Measurements from ENCODE around the gene LUC7L3. TPM values are rescaled to one million over a fixed set of nuclear protein-coding genes. Genes with fewer than 3 reads are reported as not detected.
A peak's percentile ranks its signal among the peaks of the same experiment; 100 is the strongest.

LUC7L3 gene
- total RNA-seq, 1 donor from 2014 or later, result 13.7 TPM

- FAIRE-seq (no peak), DNase-seq (ENCODE audit: low read depth) (no peak)
- Histone ChIP-seq H3K27me3 (ENCODE audit: control insufficient read depth, insufficient read depth, low read length) (no peaks in the 10 kb centered on the region), H3K36me3 (ENCODE audit: control insufficient read depth, insufficient read depth, low read length) (no peaks in the 10 kb centered on the region), H3K4me3 (ENCODE audit: low read depth, low read length) (no peak overlapping the region)
- TF ChIP-seq CTCF (IDR thresholded peaks at IDR 0.05; ENCODE audit: insufficient read depth, low read length, severe bottlenecking), result no peak
These were observed 34.6 kb upstream of the LUC7L3 start for GRCh38 chr17:50684612-50685333.

DNA sequence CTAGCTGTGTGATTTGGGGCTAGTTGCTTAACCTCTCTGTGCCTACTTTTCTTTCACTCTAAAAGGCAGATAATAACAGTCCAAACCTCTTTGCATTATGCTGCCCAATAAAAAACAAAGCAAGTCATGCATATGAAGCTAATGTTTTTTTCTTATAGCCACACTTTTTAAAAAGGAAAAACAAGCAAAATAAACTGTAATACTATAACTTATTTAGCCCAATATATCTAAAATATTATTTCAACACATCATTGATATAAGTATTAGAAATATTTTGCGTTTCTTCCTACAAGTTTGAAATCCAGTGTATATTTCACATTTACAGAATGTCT lies 34.1 kb upstream of the LUC7L3 start:
- Histone ChIP-seq H3K4me3 (ENCODE audit: low read depth, low read length) (no peak overlapping the region), H3K27me3 (ENCODE audit: control insufficient read depth, insufficient read depth, low read length) (no peaks in the 10 kb centered on the region), H3K36me3 (ENCODE audit: control insufficient read depth, insufficient read depth, low read length) (no peaks in the 10 kb centered on the region)
- FAIRE-seq (no peak), DNase-seq (ENCODE audit: low read depth) (no peak)
- TF ChIP-seq CTCF (IDR thresholded peaks at IDR 0.05; ENCODE audit: insufficient read depth, low read length, severe bottlenecking), result no peak

- Histone ChIP-seq H3K27me3 (ENCODE audit: control insufficient read depth, insufficient read depth, low read length) (no peaks in the 10 kb centered on the region), H3K36me3 (ENCODE audit: control insufficient read depth, insufficient read depth, low read length) (no peaks in the 10 kb centered on the region), H3K4me3 (ENCODE audit: low read depth, low read length) (no peak overlapping the region)
- no peak for FAIRE-seq
- no peak for DNase-seq (ENCODE audit: low read depth)
- no peak for TF ChIP-seq CTCF (IDR thresholded peaks at IDR 0.05; ENCODE audit: insufficient read depth, low read length, severe bottlenecking)
These were observed 33.5 kb upstream of the LUC7L3 start for GRCh38 chr17:50685691-50686493.

GRCh38 chr17:50686494-50687199 lies 32.8 kb upstream of the LUC7L3 start:
- Histone ChIP-seq H3K4me3 (ENCODE audit: low read depth, low read length) (no peak overlapping the region), H3K36me3 (ENCODE audit: control insufficient read depth, insufficient read depth, low read length) (no peaks in the 10 kb centered on the region), H3K27me3 (ENCODE audit: control insufficient read depth, insufficient read depth, low read length) (no peaks in the 10 kb centered on the region)
- DNase-seq (ENCODE audit: low read depth) (peak; percentile 33), FAIRE-seq (no peak)
- no peak for TF ChIP-seq CTCF (IDR thresholded peaks at IDR 0.05; ENCODE audit: insufficient read depth, low read length, severe bottlenecking)

DNA sequence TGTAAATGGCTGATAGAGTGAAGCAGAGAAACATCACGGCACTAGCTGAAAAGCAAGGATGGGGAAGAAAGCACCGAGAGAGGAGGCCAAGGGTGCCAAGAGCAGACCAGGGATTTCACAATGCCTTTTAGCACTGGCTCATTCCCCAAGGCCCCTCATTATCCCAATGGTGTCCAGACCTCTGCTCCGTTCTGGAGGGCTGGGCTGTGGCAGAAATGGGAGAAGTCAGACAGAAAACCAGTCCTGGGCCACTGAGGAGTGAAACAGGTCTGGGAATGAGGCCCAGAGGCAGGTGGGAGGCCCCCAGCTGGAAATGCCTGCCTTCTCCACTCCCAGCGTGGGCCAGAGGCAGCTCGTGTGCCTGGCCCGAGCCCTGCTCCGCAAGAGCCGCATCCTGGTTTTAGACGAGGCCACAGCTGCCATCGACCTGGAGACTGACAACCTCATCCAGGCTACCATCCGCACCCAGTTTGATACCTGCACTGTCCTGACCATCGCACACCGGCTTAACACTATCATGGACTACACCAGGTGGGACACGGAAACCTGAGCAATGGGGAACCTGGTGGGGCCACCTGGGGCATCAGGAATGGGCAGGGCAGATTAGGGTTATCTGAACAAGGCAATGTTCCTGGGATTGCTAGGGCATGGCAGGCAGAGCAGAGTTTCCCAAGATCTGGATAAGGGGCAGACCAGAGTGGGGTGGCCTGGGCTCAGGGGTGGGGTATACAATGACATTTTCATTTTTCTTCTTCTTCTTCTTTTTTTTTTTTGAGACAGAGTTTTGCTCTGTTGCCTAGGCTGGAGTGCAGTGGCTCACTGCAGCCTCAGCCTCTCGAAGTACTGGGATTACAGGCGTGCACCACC lies 32.0 kb upstream of the LUC7L3 start:
- DNase-seq (ENCODE audit: low read depth), result no peak
- Histone ChIP-seq H3K4me3 (ENCODE audit: low read depth, low read length) (no peak overlapping the region), H3K27me3 (ENCODE audit: control insufficient read depth, insufficient read depth, low read length) (no peaks in the 10 kb centered on the region), H3K36me3 (ENCODE audit: control insufficient read depth, insufficient read depth, low read length) (no peaks in the 10 kb centered on the region)
- no peak for FAIRE-seq
- TF ChIP-seq CTCF (IDR thresholded peaks at IDR 0.05; ENCODE audit: insufficient read depth, low read length, severe bottlenecking), result no peak

Data from bronchial epithelial cell (primary cell).